ENCODE measurements around the gene PLD2.
A peak's percentile ranks its signal among the peaks of the same experiment; 100 is the strongest.
"Not testable (repeated sequence)": the region's sequence is repeated elsewhere in the genome, so short reads cannot be mapped to it uniquely, and the experiment has no call there.

PLD2 gene

GRCh38 chr17:4789951-4790704 is 16.8 kb upstream of the PLD2 start:
- DNase-seq (ENCODE audit: low read depth, low spot score), result peak; percentile 37

- no peak for DNase-seq (ENCODE audit: low read depth, low spot score)
Observed at GRCh38 chr17:4790705-4791088, 16.3 kb upstream of the PLD2 start.

GRCh38 chr17:4795168-4795567 is 11.8 kb upstream of the PLD2 start:
- no peak for DNase-seq (ENCODE audit: low read depth, low spot score)

- DNase-seq (ENCODE audit: low read depth, low spot score), result no peak
Observed at GRCh38 chr17:4796552-4796920, 10.4 kb upstream of the PLD2 start.

GRCh38 chr17:4800462-4801196 is 6.3 kb upstream of the PLD2 start:
- DNase-seq (ENCODE audit: low read depth, low spot score), result no peak

GRCh38 chr17:4802228-4802627 is 4.7 kb upstream of the PLD2 start, which contains the start of gene C17orf114:
C17orf114 (minus strand) TSS chr17:4802328.
- DNase-seq (ENCODE audit: low read depth, low spot score), result no peak

GRCh38 chr17:4806456-4806776 is 536 bp upstream of the PLD2 start:
- DNase-seq (ENCODE audit: low read depth, low spot score), result no peak

GRCh38 chr17:4807605-4808377 is 839 bp downstream of the PLD2 start:
- DNase-seq (ENCODE audit: low read depth, low spot score), result no peak

GRCh38 chr17:4808378-4808767 is 1.4 kb downstream of the PLD2 start:
- no peak for DNase-seq (ENCODE audit: low read depth, low spot score)

GRCh38 chr17:4810696-4811290 is 3.8 kb downstream of the PLD2 start:
- DNase-seq (ENCODE audit: low read depth, low spot score), result no peak

GRCh38 chr17:4811471-4811870 is 4.5 kb downstream of the PLD2 start:
- DNase-seq (ENCODE audit: low read depth, low spot score), result no peak

GRCh38 chr17:4812690-4813089 is 5.7 kb downstream of the PLD2 start:
- no peak for DNase-seq (ENCODE audit: low read depth, low spot score)

GRCh38 chr17:4815043-4815675 is 8.2 kb downstream of the PLD2 start:
- no peak for DNase-seq (ENCODE audit: low read depth, low spot score)

- no peak for DNase-seq (ENCODE audit: low read depth, low spot score)
Observed at GRCh38 chr17:4816826-4817225, 9.9 kb downstream of the PLD2 start.

- no peak for DNase-seq (ENCODE audit: low read depth, low spot score)
Observed at GRCh38 chr17:4818276-4818675, 11.3 kb downstream of the PLD2 start.

GRCh38 chr17:4822835-4823234 is 15.9 kb downstream of the PLD2 start:
- no peak for DNase-seq (ENCODE audit: low read depth, low spot score)

GRCh38 chr17:4823373-4824089 is 16.6 kb downstream of the PLD2 start:
- DNase-seq (ENCODE audit: low read depth, low spot score), result no peak

GRCh38 chr17:4827399-4827798 is 20.4 kb downstream of the PLD2 start:
- no peak for DNase-seq (ENCODE audit: low read depth, low spot score)

GRCh38 chr17:4832829-4833177 is 25.9 kb downstream of the PLD2 start:
- DNase-seq (ENCODE audit: low read depth, low spot score), result not testable (repeated sequence)

- DNase-seq (ENCODE audit: low read depth, low spot score), result peak; percentile 83
Observed at GRCh38 chr17:4833178-4833940, 26.4 kb downstream of the PLD2 start, which contains the start of gene MINK1. MINK1 (plus strand) TSS chr17:4833340; CDS start chr17:4833584, 244 bp downstream.
